HG02885 (cell line): Measurements from ENCODE around the gene CHCHD6.

Source experiments
- ATAC-seq: cut with Tn5 transposase; IDR thresholded peaks from one replicate; pipeline ENCODE4 v1.9.1; 2021; ENCODE audit warnings: mild to moderate bottlenecking; ENCODE audit not compliant: unreplicated experiment, poor library complexity

Gene CHCHD6

DNA sequence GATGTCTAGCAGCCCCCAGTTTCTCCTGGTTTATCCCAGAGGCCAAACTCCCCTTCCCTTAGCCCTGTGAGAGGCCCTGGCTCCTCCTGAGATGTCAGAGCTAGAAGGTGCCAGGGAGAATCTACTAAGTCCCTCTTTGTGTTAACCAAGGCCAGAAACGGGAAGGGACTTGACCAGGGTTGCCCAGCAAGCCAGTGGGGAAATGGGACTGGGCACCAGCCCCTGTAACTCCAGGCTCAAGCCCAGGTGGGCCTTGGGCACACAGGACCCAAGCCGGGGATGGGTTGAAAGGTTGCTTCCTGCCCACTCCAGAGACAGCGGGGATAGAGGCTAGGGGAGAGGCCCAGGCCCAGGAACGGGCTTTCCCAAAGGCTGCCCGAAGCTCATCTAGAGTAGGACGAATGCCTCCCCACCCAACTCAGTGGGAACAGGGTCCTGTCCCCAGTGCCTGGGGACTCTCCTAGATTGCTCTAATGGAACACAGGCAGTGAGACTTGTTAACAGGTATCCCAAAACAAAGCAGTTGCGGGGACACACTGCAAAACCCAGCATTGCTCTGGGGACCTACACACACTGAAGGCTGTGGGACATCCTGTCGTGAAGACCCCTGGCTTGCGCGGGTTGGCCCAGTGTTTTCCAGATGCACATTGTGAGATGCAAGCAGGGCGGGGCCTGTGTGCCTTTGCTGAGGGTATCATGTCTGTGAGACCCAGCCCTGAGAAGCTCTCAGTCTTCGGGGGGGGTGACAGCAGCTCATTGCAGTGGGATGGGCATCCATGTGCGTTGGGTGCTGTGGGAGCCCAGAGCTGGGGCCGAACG lies 36.2 kb upstream of the CHCHD6 start:
- no peak for ATAC-seq

GRCh38 chr3:126668450-126669401 lies 35.3 kb upstream of the CHCHD6 start:
- ATAC-seq = no peak

- ATAC-seq = no peak
These were observed 32.5 kb upstream of the CHCHD6 start for GRCh38 chr3:126671521-126671920.

DNA sequence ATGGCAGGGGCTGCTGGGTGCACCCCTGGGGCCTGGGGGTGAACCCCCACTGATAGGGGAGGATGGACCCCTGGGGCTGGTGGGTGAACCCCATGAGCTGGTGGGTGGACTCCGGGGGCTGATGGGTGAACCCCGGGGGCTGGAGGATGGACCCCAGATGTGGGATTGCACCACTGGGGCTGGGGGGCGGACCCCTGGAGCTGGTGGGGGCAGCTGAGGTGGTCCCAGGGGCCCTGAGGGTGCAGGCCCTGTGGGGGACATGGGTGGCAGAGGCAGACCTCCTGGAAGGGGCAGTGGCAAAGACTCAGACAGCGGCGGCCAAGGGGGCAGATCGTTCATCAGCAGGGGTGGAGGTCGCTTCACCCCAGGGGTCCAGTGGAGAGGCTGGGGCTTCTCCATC lies 31.7 kb upstream of the CHCHD6 start:
- no peak for ATAC-seq

- no peak for ATAC-seq
These were observed 31.3 kb upstream of the CHCHD6 start for GRCh38 chr3:126672741-126673140.

GRCh38 chr3:126676919-126677705 lies 26.9 kb upstream of the CHCHD6 start:
- no peak for ATAC-seq

- no peak for ATAC-seq
These were observed 26.1 kb upstream of the CHCHD6 start for GRCh38 chr3:126677862-126678503.

DNA sequence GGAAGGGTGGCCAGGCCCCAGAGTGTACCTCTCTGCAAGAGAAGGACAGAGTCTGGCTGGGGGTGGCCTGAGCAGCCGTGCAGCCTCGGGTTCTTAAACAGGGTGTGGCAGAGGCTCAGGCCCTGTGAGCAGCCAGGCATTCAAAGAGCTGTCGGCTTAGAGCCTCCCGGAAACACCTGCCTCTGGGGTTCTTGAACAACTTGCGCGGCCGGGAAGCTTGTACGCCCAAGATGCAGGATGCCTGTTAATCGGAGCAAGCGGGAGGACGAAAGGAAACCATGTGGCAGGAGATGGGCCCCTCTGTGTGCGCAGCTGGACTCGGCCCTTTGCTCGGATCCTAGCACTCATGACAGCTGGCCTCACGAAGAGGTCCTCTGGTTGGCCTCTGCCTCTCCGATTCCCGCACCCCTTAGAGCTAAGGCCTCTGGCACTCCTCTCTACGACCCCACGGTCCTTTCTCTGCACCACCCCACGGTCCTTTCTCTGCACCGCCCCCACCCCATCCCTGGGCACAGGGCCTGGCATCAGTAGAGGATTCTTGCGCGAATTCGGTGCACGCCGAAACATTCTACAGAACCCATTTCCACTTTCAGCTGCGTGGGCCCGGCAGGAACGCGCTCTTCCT lies 25.2 kb upstream of the CHCHD6 start:
- ATAC-seq = no peak

- ATAC-seq = no peak
These were observed 24.7 kb upstream of the CHCHD6 start for GRCh38 chr3:126679318-126679751.

DNA sequence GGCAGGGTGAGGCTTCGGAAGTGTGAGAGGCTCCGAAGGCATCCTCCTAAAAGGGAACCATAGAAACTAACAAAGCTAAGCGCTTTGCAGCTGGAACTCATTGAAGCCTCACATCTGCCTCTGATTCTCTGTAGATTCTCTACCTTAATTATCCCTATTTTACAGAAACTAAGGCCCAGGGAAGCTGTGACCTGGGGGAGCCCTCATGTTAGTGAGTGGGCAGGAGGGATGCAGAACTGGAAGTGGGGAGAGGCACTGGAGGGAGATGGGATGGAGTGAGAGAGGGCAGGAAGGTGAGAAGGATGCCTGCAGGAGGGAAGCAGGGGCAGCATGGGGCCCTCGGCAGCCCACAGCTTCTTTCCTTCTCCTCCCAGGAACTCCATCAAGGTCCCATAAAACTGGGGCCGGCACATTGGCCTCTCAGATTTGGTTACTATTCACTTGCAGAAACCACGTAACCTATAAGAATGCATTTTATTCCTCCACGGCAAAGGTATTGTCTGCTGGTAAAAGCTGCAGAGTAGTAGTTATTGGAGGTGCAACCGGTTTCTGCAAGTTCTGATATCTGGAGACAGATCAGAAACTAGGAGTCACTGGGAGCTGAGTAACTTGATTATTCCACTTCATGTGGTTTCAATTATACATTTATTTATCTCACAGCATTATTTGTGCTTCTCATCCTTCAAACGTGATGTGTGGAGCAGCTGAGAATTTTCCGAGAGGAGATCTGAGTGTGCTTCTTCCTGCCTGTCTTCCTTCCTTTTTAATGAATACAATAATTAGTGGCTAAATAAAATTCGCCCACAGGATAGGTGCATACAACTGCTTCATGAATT lies 24.0 kb upstream of the CHCHD6 start:
- ATAC-seq = no peak

DNA sequence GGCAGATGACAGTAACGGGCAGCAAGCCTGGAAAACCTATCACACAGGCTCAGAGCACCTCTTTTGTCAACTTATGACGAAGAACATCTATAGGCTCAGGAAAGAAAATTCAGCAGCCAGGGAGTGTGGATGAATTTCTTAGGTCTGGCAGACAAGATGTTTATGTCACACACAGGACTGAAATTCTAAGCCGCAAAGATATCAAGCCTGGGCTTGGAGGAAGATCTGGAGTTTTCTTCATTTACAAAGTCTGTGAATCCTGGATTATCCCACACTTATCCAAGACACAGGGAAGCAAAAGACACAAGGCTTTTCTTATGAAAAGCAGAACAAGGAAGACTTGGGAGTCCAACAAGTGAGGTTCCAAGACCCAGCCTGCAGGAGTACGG lies 23.4 kb upstream of the CHCHD6 start:
- no peak for ATAC-seq

DNA sequence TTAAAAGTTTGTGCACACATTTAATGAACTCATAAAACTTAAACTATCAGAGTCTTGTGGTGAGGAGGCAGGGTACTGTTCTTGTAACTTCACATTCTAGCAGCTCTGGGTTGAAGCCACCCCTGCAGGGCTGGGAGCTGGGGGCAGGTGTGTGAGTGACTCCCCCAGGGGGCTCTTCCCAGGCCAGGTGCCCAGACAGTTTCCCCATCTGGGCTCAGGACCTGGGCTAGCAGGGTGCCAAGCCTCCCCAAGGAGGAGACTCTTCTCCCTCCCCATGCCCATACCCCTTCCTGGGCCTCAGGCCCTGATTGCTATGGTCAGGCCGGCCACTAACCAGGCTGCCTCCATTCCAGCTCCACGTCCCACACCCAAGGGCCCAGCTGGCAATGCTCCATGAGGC lies 22.0 kb upstream of the CHCHD6 start:
- no peak for ATAC-seq

GRCh38 chr3:126683069-126683468 lies 21.0 kb upstream of the CHCHD6 start:
- ATAC-seq = no peak

DNA sequence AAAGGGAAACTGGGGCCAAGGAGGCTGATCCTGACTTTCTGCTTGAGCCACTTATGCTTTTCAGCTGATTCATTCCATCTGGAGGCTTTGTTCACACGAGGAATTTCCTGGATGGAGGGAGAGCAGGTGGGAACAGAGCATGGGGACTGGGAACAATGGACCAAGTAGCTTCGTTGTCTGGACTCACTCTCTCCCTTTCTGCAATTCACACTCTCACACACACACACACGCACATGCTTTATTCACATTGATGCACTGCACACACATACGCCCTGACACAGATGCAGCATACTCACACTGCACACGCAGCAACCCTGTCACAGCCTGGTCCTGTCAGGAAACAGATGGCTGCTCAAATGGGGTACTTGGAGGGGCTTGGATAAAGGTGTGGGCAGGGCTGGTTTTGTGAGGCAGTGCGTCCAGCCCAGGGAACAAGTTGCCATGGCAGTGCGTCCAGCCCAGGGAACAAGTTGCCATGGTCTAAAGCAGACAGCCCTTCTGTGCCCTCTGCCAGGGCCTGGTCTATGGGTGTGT lies 19.8 kb upstream of the CHCHD6 start:
- no peak for ATAC-seq

DNA sequence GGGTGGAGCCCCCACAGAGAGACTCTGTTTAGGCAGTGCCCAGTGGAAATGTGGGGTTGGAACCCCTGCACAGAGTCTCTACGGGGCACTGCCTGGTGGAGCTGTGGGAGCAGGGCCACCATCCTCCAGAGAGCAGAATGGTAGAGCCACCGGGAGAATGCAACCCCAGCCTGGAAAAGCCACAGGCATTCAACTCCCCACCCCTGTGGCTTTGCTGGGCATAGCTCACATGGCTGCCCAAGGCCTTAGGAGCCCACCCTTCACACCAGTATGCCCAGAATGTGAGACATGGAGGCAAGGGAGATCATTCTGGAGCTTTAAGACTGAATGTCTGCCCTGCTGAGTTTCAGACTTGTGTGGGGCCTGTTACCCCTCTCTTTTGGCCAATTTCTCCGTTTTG lies 19.0 kb upstream of the CHCHD6 start:
- ATAC-seq = no peak

GRCh38 chr3:126685493-126685892 lies 18.5 kb upstream of the CHCHD6 start:
- no peak for ATAC-seq

DNA sequence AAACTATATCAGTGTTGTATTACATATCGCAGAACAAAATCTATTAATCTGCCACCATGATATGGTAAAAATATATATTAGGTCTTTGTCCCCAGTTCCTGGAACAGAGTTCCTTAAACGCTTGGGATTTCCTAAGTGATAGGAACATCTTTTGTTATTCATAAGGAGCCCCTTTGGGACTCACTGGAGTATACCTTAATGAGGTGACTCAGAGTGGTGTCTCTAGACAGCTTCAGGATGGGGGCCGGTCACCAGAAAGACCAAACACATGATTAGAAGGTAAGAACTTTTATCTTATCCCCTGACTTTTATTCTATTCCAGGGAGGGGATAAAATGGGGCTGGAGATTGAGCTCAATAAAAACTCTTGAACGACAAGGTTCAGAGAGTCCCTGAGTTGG lies 12.3 kb upstream of the CHCHD6 start:
- ATAC-seq = no peak

DNA sequence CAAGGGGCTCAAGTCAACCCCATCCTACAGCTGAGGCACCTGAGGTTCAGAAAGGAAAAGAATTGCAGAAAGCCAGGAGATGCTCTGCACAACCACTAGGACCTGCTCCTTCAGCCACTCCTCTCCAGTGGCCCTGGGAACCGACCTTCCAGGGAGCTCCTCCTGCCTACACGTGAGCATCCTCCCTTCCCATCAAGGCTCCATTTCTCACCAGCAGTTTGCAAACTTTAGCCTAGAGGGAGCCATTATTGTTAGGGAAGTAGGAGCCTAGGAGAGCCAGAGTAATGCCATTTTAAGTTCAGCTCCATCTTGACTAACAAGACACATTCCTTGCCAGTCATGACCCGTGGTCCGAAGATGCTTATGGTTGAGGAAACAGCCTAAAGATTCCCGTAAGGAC lies 11.2 kb upstream of the CHCHD6 start:
- no peak for ATAC-seq

DNA sequence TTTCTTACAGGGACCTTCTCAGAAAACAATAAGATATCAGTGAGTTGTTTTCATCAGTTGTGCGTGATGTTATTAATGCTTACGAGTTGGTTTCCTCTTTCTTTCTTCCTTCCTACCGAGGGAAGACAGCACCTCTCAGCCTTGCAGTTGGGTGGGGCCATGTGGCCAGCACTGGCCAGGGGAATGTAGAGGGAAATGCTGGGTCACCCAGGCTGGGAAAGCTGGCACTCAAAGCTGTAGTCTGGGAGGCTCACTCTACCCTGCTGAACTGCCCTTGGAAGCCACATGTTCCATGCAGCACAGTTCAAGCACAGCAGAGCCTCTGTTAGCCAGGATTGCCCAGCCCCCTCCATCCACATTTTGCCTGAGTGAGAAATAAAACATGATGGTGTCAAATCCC lies 10.1 kb upstream of the CHCHD6 start:
- no peak for ATAC-seq
